Testis (tissue), 3 donors: Measurements from ENCODE around the gene OCA2. TPM values are rescaled to one million over a fixed set of nuclear protein-coding genes. Genes with fewer than 3 reads are reported as not detected.

Experiments used
- DNase-seq: peaks from one replicate; pipeline ENCODE4 v3.0.0-alpha.2; 2019
- H3K27ac ChIP-seq, 2 donors: fragments of 200-600 bp; sonication (generic); one replicate each; pipeline ENCODE4 v1.5.1; 2019
- H3K27me3 ChIP-seq: fragments of 200-600 bp; sonication (generic); one replicate; pipeline ENCODE4 v1.5.1; 2019
- H3K36me3 ChIP-seq: fragments of 200-600 bp; sonication (generic); one replicate; pipeline ENCODE4 v1.5.1; 2017; ENCODE audit warnings: low read depth; ENCODE audit errors: missing control alignments
- H3K4me1 ChIP-seq: fragments of 200-600 bp; sonication (generic); one replicate; pipeline ENCODE4 v1.5.1; 2019
- H3K4me3 ChIP-seq, 2 donors: fragments of 200-600 bp; sonication (generic); one replicate each; pipeline ENCODE4 v1.5.1; 2017 to 2019
- H3K9me3 ChIP-seq: fragments of 200-600 bp; sonication (generic); one replicate; pipeline ENCODE4 v1.5.1; 2017
- POLR2A ChIP-seq: fragments of 450-650 bp; IDR thresholded peaks from one replicate; pipeline ENCODE4 v1.6.1; 2017; ENCODE audit warnings: antibody characterized with exemption, mild to moderate bottlenecking, moderate library complexity
- WGBS, 2 donors: methylation state at CpG; one replicate each; pipeline ENCODE4 v1.1.5; 2018; 5-methylcytosine and 5-hydroxymethylcytosine counted together
- intact Hi-C: fragments of 100-400 bp; cut with DNase I; formaldehyde crosslinking; loops from one replicate; pipeline ENCODE4 v1.15.1; 2023; ENCODE audit warnings: low total_unique reads
- polyA plus RNA-seq: library from polyadenylated mRNA; stranded (reverse); fragments of 350-450 nt; fragmentation: Illumina TruSeq; extraction: RNeasy Lipid Tissue Mini Kit (QIAGEN cat#74804); gene quantifications from one replicate; pipeline ENCODE4 v1.2.3, GENCODE V29; 2014; ENCODE audit warnings: low read depth, low replicate concordance; ENCODE audit not compliant: insufficient read depth
- total RNA-seq, 2 donors: library from RNA; depleted of rRNA; stranded (reverse); fragments of >200 nt; gene quantifications; one replicate each; pipeline ENCODE4 v1.2.3, GENCODE V29; 2016
- TF ChIP-seq, protein P1 (sequence below), 3 experiments: fragments of 450-650 bp in 2 of 3; fragments of 200-600 bp in 1 of 3; sonication (generic) in 1 of 3; IDR thresholded peaks; one replicate each; pipeline ENCODE4 v1.5.1; 2016 to 2019; ENCODE audit warnings: antibody characterized with exemption in 3 of 3, mild to moderate bottlenecking in 2 of 3, moderate library complexity in 1 of 3

The OCA2 gene
- total and polyA plus RNA-seq, 3 donors from 2014 or later: 2.6 to 7.2 (median 4.5) TPM

DNA sequence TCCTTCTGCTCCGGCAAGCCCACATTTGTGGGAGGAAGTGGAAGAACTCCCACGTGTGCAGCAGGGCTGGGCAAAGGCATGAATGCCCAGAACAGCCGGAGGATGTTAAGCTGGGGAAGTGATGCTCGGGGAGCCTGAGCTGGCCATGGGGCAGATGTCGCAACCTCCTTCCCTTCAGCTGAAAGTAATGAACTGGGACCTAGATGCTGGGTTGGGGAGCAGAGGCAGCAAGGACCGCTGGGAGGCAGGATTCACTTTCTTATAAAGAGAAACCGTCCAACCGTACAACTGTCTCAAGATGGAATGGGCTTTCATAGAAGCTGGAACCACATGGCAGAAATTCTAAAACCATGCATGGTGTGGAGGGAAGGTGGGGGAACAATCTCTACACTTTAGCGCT is 290.9 kb downstream of the OCA2 start:
- intact Hi-C loops: no loop called here

DNA sequence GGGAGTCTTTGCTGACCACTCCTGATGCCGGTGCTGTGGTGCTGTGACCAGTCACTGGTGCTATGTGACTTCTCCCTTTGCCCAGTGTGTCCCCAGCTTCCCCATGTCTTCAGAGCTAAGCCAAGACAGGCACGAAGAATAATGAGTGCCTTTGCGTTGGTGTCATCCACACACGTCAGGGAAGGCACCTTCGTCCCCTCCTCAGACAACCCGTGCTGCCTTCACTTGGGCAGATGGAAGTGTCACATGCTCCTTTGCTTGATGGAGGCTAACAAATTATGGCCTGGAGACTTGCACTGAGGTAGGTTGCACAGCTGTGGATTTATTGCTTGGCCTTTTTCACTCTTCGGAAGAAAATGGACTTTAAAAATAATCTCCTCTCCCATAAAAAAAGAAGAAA is 291.8 kb downstream of the OCA2 start:
- no peak for DNase-seq
- 92 to 93% methylated on average over 7 of the region's 7 CpGs for WGBS, 2 donors
- no peaks in the 10 kb centered on the region for H3K27me3 ChIP-seq

More for the DNA sequence above, 290.9 kb downstream of the OCA2 start:
- no peaks in the 10 kb centered on the region for H3K9me3 ChIP-seq
- no peaks in the 10 kb centered on the region for H3K36me3 ChIP-seq
- no peak overlapping the region for H3K27ac ChIP-seq
- no peaks in the 10 kb centered on the region for H3K27me3 ChIP-seq
- H3K4me3 ChIP-seq: no peak overlapping the region
- TF ChIP-seq, protein P1, sequence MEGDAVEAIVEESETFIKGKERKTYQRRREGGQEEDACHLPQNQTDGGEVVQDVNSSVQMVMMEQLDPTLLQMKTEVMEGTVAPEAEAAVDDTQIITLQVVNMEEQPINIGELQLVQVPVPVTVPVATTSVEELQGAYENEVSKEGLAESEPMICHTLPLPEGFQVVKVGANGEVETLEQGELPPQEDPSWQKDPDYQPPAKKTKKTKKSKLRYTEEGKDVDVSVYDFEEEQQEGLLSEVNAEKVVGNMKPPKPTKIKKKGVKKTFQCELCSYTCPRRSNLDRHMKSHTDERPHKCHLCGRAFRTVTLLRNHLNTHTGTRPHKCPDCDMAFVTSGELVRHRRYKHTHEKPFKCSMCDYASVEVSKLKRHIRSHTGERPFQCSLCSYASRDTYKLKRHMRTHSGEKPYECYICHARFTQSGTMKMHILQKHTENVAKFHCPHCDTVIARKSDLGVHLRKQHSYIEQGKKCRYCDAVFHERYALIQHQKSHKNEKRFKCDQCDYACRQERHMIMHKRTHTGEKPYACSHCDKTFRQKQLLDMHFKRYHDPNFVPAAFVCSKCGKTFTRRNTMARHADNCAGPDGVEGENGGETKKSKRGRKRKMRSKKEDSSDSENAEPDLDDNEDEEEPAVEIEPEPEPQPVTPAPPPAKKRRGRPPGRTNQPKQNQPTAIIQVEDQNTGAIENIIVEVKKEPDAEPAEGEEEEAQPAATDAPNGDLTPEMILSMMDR (IDR thresholded peaks at IDR 0.05): no peak
- TF ChIP-seq POLR2A: no peak
- WGBS, 2 donors: 72 to 76% methylated on average over 9 of the region's 9 CpGs
- no peaks in the 10 kb centered on the region for H3K4me1 ChIP-seq
- no peak for DNase-seq

GRCh38 chr15:27806396-27806795 is 292.7 kb downstream of the OCA2 start:
- Histone ChIP-seq H3K27ac (no peak overlapping the region), H3K4me1 (no peaks in the 10 kb centered on the region), H3K36me3 (no peaks in the 10 kb centered on the region), H3K9me3 (no peaks in the 10 kb centered on the region), H3K27me3 (no peaks in the 10 kb centered on the region), H3K4me3 (peak overlapping the region in 1 of 2 donors; percentile 14)
- WGBS, 2 donors: 57 to 75% methylated on average over 21 of the region's 21 CpGs
- no peak for DNase-seq
- intact Hi-C loops: no loop called here
- no peak for TF ChIP-seq POLR2A
- TF ChIP-seq, protein P1 (IDR thresholded peaks at IDR 0.05): no peak

More for the DNA sequence above, 291.8 kb downstream of the OCA2 start:
- no peaks in the 10 kb centered on the region for H3K36me3 ChIP-seq
- no peaks in the 10 kb centered on the region for H3K9me3 ChIP-seq
- intact Hi-C loops: no loop called here
- no peaks in the 10 kb centered on the region for H3K4me1 ChIP-seq
- TF ChIP-seq POLR2A: no peak
- TF ChIP-seq, protein P1 (IDR thresholded peaks at IDR 0.05): no peak
- no peak overlapping the region for H3K27ac ChIP-seq
- H3K4me3 ChIP-seq: no peak overlapping the region

GRCh38 chr15:27805261-27806220 is 293.6 kb downstream of the OCA2 start:
- Histone ChIP-seq H3K4me1 (no peaks in the 10 kb centered on the region), H3K4me3 (peak overlapping the region in 1 of 2 donors; percentile 14), H3K9me3 (no peaks in the 10 kb centered on the region), H3K27ac (no peak overlapping the region), H3K36me3 (no peaks in the 10 kb centered on the region), H3K27me3 (no peaks in the 10 kb centered on the region)
- intact Hi-C loops: no loop called here
- no peak for DNase-seq
- TF ChIP-seq, protein P1 (IDR thresholded peaks at IDR 0.05): no peak
- TF ChIP-seq POLR2A: no peak
- 60 to 71% methylated on average over 36 to 54 of the region's 54 CpGs for WGBS, 2 donors
